Kidney epithelial cell (primary cell): ENCODE data around the gene GTF2H1. TPM values are rescaled to one million over a fixed set of nuclear protein-coding genes. Genes with fewer than 3 reads are reported as not detected.

Experiments
- DNase-seq: peaks from one replicate; pipeline ENCODE4 v3.0.0-alpha.2; 2010; ENCODE audit warnings: low read depth
- H3K27me3 ChIP-seq: 2 replicates; pipeline ENCODE4 v1.6.0; 2011; ENCODE audit warnings: low read length; ENCODE audit not compliant: control insufficient read depth, insufficient read depth
- H3K36me3 ChIP-seq: 2 replicates; pipeline ENCODE4 v1.5.1; 2011; ENCODE audit warnings: low read length; ENCODE audit not compliant: control insufficient read depth, insufficient read depth
- H3K4me3 ChIP-seq: 2 replicates; pipeline ENCODE4 v1.5.1; 2011; ENCODE audit warnings: low read depth, mild to moderate bottlenecking, control low read depth, low read length
- CTCF ChIP-seq: IDR thresholded peaks from 2 replicates; pipeline ENCODE4 v1.5.1; 2011; ENCODE audit warnings: mild to moderate bottlenecking, moderate library complexity, low read length, control low read depth, inconsistent platforms; ENCODE audit not compliant: insufficient read depth, poor library complexity, severe bottlenecking
- total RNA-seq: library from RNA; depleted of rRNA; stranded (reverse); fragments of >200 nt; gene quantifications from 2 replicates; pipeline ENCODE4 v1.2.3, GENCODE V29; 2015

Gene GTF2H1
- total RNA-seq, 1 donor from 2014 or later: 57.2 TPM

GRCh38 chr11:18288911-18289310 is 33.5 kb upstream of the GTF2H1 start:
- peaks cover 1% of the 10 kb centered on the region for H3K36me3 ChIP-seq
- H3K27me3 ChIP-seq: no peaks in the 10 kb centered on the region
- no peak for TF ChIP-seq CTCF
- H3K4me3 ChIP-seq: no peak overlapping the region
- no peak for DNase-seq

GRCh38 chr11:18294862-18295261 is 27.5 kb upstream of the GTF2H1 start:
- no peak overlapping the region for H3K4me3 ChIP-seq
- H3K36me3 ChIP-seq: no peaks in the 10 kb centered on the region
- TF ChIP-seq CTCF: no peak
- DNase-seq: no peak
- H3K27me3 ChIP-seq: no peaks in the 10 kb centered on the region

GRCh38 chr11:18295316-18295715 is 27.1 kb upstream of the GTF2H1 start:
- Histone ChIP-seq H3K27me3 (no peaks in the 10 kb centered on the region), H3K36me3 (no peaks in the 10 kb centered on the region), H3K4me3 (no peak overlapping the region)
- no peak for TF ChIP-seq CTCF
- DNase-seq: no peak

GRCh38 chr11:18299721-18300120 is 22.6 kb upstream of the GTF2H1 start:
- TF ChIP-seq CTCF: no peak
- no peak overlapping the region for H3K4me3 ChIP-seq
- no peaks in the 10 kb centered on the region for H3K36me3 ChIP-seq
- no peak for DNase-seq
- H3K27me3 ChIP-seq: no peaks in the 10 kb centered on the region

GRCh38 chr11:18304745-18305144 is 17.6 kb upstream of the GTF2H1 start:
- Histone ChIP-seq H3K36me3 (peaks cover 1% of the 10 kb centered on the region), H3K4me3 (no peak overlapping the region), H3K27me3 (no peaks in the 10 kb centered on the region)
- no peak for TF ChIP-seq CTCF
- no peak for DNase-seq

GRCh38 chr11:18307461-18308139 is 14.8 kb upstream of the GTF2H1 start:
- Histone ChIP-seq H3K4me3 (no peak overlapping the region), H3K27me3 (no peaks in the 10 kb centered on the region), H3K36me3 (peaks cover 1% of the 10 kb centered on the region)
- TF ChIP-seq CTCF: no peak
- DNase-seq: no peak
